ENCODE data around the gene RIPPLY1.
"Not testable (repeated sequence)": the region's sequence is repeated elsewhere in the genome, so short reads cannot be mapped to it uniquely, and the experiment has no call there.

The RIPPLY1 gene

GRCh38 chrX:106905064-106905708 lies 2.0 kb upstream of the RIPPLY1 start:
- DNase-seq = no peak

DNA sequence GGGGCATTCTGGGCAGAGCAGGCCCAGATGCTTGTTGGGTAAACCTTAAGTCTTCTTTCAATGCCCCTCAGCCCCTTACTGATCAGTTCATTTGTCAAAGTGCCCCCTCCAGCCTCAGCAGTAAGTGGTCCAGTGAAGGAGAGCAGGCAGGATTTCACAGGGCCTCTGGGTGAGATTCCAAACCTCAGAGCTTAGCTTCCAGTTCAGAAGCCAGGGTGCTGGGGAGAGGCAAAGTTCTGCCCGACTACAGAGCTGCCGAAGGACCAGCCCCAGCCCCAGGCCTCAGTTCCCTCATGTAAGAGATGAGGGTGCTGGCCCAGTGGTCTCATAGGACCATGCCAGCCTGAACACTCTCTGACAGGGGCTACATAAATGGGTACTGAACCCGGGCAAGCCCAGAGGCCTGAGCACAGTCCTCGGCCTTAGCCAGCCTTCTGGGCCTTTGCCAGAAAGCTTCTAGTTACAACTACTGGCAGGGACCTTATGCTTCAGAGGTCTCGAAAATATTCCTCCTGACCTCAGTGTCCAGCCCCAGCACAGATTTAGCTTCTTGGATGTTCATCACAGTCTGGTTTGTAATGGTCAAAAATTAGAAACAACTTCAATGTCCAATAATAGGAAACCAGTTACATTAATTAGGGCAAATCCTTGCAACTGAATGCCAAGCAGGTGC lies 851 bp upstream of the RIPPLY1 start:
- no peak for DNase-seq

DNA sequence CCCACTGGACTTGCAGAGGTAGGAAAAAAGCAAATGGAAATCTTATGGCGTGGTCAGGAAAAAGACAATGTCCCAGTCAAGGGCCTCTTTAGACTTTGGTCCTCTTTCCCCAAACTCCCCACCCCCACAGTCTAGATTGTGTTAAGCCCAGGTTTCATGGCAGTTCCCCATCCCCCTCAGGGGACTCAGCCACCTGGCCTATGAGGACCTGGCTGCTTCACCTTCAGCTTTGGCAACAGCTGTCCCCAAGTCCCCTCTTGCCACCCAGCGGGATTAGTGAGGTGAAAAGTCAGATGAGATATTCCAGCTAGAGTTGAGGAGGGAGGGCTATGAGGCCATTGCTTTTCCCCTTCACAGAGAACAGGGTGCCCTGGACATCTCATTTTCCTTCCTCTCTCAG lies 457 bp downstream of the RIPPLY1 start:
- no peak for DNase-seq

- no peak for DNase-seq
These were observed 1.3 kb downstream of the RIPPLY1 start for GRCh38 chrX:106901781-106902219.

DNA sequence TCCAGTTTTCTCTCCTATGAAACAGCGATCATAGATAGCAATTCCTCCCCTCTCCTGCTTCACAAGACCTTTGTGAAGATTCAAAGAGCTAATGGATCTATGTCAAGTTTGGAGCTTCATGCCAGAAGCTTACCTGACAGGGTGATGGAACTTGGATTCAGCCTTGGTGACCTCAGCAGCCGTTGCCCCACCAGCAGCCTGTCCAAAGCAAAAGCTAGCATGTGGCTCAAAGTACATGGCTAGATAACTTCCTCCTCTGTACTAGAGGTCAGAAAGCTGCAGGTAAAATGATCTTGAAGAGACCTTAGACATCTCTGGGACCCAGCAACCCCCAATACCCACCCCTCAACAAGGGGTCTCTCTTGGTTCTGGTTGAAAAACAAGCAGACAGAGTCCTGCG lies 1.8 kb downstream of the RIPPLY1 start:
- DNase-seq = no peak

DNA sequence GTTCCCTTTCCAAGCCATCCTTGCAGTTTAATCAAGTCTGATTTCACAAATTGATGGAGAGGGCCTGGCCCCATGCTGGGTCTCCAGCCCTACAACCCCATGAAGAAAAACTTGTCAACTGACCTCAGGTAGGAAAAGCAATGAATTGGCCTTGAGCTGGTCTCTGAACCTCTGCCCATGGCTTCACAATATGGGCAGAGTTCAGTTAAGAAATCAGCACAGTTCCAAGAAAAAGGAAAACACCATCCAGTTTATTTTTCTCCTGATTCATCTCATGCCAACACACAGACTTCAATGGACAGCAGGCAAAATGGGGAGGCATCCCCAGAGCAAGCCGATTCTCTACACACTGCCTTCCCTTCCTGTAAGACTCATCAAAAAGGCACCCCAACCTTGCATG lies 3.3 kb downstream of the RIPPLY1 start:
- DNase-seq = no peak

DNA sequence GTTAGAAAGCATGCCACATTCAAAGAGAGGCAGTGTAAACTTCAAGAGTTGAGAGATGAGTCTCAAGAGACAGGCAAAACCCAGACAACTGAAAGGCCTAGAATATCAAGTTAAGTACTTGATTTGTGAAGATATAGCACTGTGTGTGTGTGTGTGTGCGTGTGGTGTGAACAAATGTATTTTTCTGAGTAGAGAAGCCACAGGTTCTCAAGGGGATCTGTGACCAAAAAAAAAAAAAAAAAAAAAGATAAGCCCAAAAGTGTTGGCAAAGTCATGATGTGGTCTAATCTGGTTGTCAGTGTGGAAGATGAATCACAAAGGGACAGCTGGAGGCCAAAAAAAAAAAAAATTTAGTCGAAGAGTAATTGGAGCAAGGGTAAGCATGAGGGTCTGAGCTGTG lies 3.9 kb downstream of the RIPPLY1 start:
- DNase-seq = no peak

- DNase-seq = no peak
These were observed 4.7 kb downstream of the RIPPLY1 start for GRCh38 chrX:106898462-106898861.

DNA sequence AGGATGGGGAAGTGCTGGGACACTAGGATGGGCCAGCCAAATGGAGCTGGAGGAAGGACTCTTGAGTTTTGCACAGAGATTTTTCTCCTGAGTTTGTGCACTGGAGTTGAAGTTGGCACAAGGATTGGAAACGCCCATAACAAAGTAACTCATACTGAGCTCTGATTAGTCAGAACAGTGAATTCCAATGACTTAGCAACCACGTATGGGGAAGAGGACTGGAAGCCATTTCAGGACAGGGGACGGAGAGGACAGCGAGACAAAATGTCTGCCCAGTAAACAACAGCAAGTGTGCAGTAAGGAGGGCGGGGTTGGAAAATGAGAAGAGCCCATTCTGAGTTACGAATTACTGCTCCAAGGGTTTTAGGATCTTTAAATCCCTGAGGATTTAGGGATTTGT lies 5.9 kb downstream of the RIPPLY1 start:
- DNase-seq = no peak

DNA sequence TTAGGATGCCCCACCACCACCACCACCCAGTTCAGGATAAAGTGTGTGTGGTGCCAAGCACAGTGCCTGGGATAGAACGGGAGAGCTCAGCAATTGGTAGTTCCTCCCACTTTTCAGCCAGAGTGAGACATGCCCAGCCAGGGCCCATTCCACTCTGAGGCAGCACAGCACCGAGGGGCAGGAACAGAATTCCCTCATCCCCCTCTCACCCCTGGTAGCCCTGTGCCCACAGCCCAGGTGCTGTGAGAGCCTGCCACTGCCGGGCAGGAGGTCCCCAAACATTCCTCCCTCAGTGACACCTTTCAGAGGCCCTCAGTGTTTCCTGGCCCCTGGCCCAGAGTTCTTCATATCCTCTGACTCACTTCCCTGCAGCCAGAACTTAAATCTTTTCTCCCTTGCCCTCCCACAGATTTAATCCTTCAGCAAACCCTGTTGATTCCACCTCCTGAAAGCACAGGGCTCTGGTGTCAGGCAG lies 8.1 kb downstream of the RIPPLY1 start:
- DNase-seq = no peak

DNA sequence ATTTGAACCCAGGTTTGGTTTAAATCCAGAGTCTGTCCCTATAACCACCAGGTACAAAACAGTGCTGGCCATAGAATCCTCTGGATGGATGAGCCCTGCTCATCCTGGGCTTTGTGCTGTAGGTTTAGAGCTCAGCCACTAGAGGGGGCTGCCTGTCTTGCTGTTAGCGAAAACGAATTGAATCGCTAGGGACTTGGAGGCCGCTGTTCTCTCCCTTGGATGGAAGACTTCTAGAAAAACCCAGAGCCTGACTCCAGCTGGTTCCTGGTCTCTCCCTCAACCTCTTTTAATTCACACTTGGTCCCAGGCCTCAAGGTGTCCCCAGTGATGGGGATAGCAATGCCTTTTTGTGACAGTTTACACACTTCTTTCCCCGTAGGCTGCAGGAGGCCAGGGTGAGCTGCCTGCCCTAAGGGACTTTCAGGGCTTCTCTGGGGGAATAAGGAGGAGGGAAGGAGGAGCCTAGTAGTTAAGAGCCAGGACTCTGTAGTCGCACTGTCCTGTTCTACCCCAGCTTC lies 8.7 kb downstream of the RIPPLY1 start:
- peak in 3 of 4 experiments; percentile 0 to 11 (median 3) for DNase-seq

DNA sequence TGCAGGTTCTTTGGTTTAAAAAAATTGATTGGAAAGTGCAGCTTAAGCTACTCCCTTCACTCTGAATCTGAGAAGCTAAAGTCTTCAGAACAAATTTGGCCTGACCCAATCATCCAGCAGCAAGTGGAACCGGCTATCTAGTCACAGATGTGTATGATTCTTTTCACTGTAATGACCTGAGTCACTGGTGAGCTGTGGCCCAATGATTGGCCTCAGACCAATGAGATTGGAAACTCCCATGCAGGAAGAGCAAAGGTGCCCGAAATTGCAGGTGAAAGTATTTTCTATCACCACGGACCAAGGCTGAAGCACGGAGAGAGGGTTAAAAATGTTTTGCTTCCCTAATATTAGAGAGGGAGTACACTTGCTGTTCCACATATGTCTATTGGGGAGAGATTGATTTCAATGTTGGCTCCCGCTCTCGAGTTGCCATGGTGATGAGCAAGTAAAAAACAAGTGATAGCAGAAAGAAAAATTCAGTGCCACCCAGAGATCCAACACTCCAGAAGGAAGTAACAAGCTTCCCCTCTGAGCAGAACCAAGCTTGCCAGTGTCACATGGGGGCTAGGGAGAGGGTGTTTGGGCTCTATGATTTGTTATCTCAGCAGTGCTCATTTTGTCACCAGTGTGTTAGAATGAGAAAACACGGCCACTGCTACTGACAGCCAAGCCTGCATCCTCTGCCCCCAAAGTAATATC lies 11.2 kb downstream of the RIPPLY1 start:
- no peak for DNase-seq

- DNase-seq = no peak
These were observed 13.7 kb downstream of the RIPPLY1 start for GRCh38 chrX:106889468-106889867.

GRCh38 chrX:106875151-106875550 lies 28.0 kb downstream of the RIPPLY1 start:
- no peak for DNase-seq

GRCh38 chrX:106874075-106874474 lies 29.1 kb downstream of the RIPPLY1 start:
- no peak for DNase-seq

DNA sequence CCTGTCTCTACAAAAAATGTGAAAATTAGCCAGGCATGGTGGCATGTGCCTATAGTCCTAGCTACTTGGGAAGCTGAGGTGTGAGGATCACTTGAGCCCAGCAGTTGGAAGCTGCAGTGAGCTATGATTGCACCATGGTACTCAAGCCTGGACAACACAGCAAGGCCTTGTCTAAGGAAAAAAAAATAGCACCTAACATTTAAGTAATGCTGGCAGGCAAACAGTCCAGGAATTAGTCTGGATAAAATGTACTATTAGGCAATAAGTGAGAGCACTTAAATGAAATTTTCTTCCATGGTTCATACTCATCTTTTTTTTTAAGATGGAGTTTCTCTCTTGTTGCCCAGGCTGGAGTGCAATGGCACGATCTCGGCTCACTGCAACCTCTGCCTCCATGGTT lies 30.3 kb downstream of the RIPPLY1 start:
- not testable (repeated sequence) for DNase-seq

GRCh38 chrX:106863697-106864096 lies 39.4 kb downstream of the RIPPLY1 start:
- no peak for DNase-seq

DNA sequence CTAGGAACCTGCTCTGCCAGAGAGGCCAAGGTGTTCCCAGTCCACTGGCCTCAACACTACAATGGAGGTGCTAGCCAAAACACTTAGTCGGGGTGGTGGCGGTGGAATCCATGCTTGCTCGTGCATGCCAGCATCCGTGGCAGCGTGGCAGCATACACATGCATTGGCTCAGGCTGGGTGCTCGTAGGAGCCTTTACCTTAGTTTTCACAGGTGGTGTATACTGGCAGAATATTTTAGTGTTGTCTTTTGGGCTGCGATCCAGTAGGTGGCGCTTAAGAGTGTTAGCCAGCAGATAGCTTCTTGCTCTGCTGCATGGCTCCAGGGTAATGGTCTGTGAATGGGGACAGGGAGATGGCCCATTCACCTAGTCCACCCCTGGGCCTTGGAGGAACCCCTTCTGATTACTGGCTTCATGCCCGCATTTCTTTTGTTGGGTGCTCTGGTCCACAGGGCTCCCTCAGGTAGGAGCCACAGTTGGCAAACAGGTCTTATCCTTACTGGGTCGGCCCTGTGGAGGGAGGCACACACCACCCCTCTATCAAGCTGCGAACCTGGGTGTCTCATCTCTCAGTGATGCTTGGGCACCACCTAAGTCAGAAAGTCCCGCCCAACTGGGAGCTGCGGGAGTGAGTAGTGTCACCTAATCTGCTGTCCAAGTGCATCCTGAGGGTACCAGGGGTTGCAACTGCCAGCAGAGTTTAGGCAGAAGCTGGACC lies 40.0 kb downstream of the RIPPLY1 start:
- no peak for DNase-seq
